HepG2 (cell line): ENCODE measurements around the gene C22orf31. TPM values are rescaled to one million over a fixed set of nuclear protein-coding genes. Genes with fewer than 3 reads are reported as not detected.

ENCODE experiments used
- DPF2 ChIP-seq: sonication (generic); formaldehyde crosslinking; IDR thresholded peaks from 2 replicates; pipeline ENCODE4 v1.4.0; 2020; ENCODE audit warnings: mild to moderate bottlenecking, low read depth, missing genetic modification reagents, borderline replicate concordance
- ELF4 ChIP-seq: sonication (generic); formaldehyde crosslinking; IDR thresholded peaks from 2 replicates; pipeline ENCODE4 v1.5.0; 2020; ENCODE audit warnings: missing genetic modification reagents, mild to moderate bottlenecking, moderate library complexity, borderline replicate concordance
- HIC2 ChIP-seq: sonication (generic); formaldehyde crosslinking; IDR thresholded peaks from 2 replicates; pipeline ENCODE4 v1.9.0; 2022; ENCODE audit warnings: low read depth, missing genetic modification reagents
- HMGA1 ChIP-seq: sonication (generic); formaldehyde crosslinking; conservative IDR thresholded peaks from 2 replicates; pipeline ENCODE4 v1.4.0; 2020; ENCODE audit warnings: missing genetic modification reagents
- IRF2 ChIP-seq: IDR thresholded peaks from 2 replicates; pipeline ENCODE4 v1.6.1; 2018; ENCODE audit warnings: missing genetic modification reagents, missing compliant biosample characterization
- JARID2 ChIP-seq: sonication (generic); formaldehyde crosslinking; IDR thresholded peaks from 2 replicates; pipeline ENCODE4 v1.8.1; 2023; ENCODE audit warnings: missing genetic modification reagents, inconsistent platforms; ENCODE audit not compliant: insufficient replicate concordance
- MAFG ChIP-seq: sonication (generic); formaldehyde crosslinking; IDR thresholded peaks from 2 replicates; pipeline ENCODE4 v1.5.1; 2020; ENCODE audit warnings: mild to moderate bottlenecking, missing genetic modification reagents
- PRDM15 ChIP-seq: sonication (generic); formaldehyde crosslinking; IDR thresholded peaks from 2 replicates; pipeline ENCODE4 v1.4.0; 2020; ENCODE audit warnings: missing genetic modification reagents
- RELA ChIP-seq: sonication (generic); formaldehyde crosslinking; IDR thresholded peaks from 2 replicates; pipeline ENCODE4 v1.4.0; 2020; ENCODE audit warnings: missing genetic modification reagents
- SMC3 ChIP-seq: IDR thresholded peaks from 2 replicates; pipeline ENCODE4 v1.6.1; 2011; ENCODE audit warnings: low read length, improper control_type of control experiment
- TCF7 ChIP-seq: sonication (generic); IDR thresholded peaks from 2 replicates; pipeline ENCODE4 v1.6.1; 2016; ENCODE audit warnings: antibody characterized with exemption, low read depth
- TFDP1 ChIP-seq: IDR thresholded peaks from 2 replicates; pipeline ENCODE4 v1.6.1; 2016; ENCODE audit warnings: missing compliant biosample characterization, missing genetic modification reagents, borderline replicate concordance
- TFE3 ChIP-seq: IDR thresholded peaks from 2 replicates; pipeline ENCODE4 v1.6.1; 2016
- ZFP1 ChIP-seq: IDR thresholded peaks from 2 replicates; pipeline ENCODE4 v1.6.1; 2016
- ZIK1 ChIP-seq: sonication (generic); formaldehyde crosslinking; IDR thresholded peaks from 2 replicates; pipeline ENCODE4 v1.5.0; 2020; ENCODE audit warnings: mild to moderate bottlenecking, low read depth, missing genetic modification reagents, borderline replicate concordance
- ZNF235 ChIP-seq: sonication (generic); formaldehyde crosslinking; IDR thresholded peaks from 2 replicates; pipeline ENCODE4 v1.8.1; 2023; ENCODE audit warnings: mild to moderate bottlenecking, missing genetic modification reagents, borderline replicate concordance
- ZNF260 ChIP-seq: sonication (generic); formaldehyde crosslinking; IDR thresholded peaks from 2 replicates; pipeline ENCODE4 v1.4.0; 2020; ENCODE audit warnings: missing genetic modification reagents, low read depth, mild to moderate bottlenecking, borderline replicate concordance
- ZNF274 ChIP-seq: sonication (generic); formaldehyde crosslinking; IDR thresholded peaks from 2 replicates; pipeline ENCODE4 v1.5.1; 2020; ENCODE audit warnings: mild to moderate bottlenecking, missing genetic modification reagents
- ZNF350 ChIP-seq: sonication (generic); formaldehyde crosslinking; IDR thresholded peaks from 2 replicates; pipeline ENCODE4 v1.4.0; 2020; ENCODE audit warnings: mild to moderate bottlenecking, low read depth, missing genetic modification reagents, borderline replicate concordance
- ZNF558 ChIP-seq: sonication (generic); formaldehyde crosslinking; IDR thresholded peaks from 2 replicates; pipeline ENCODE4 v1.9.0; 2022; ENCODE audit warnings: mild to moderate bottlenecking, missing genetic modification reagents, borderline replicate concordance
- ZNF580 ChIP-seq: IDR thresholded peaks from 2 replicates; pipeline ENCODE4 v1.6.1; 2016; ENCODE audit warnings: low read depth, borderline replicate concordance
- polyA plus RNA-seq, 8 experiments: library from polyadenylated mRNA; depleted of rRNA in 3 of 8; stranded (reverse) in 7 of 8; unstranded in 1 of 8; fragments of >200 nt; fragmentation: Illumina TruSeq in 4 of 8; extraction: Trizol in 4 of 8; gene quantifications; 2 replicates each; pipeline versions ENCODE4 v1.2.1 to v1.2.3, GENCODE V29; 2011 to 2016; ENCODE audit warnings: low read depth in 4 of 8, missing spikeins in 1 of 8, mixed read lengths in 1 of 8; ENCODE audit not compliant: insufficient read depth in 1 of 8
- total RNA-seq, 5 experiments: library from RNA; depleted of rRNA; stranded (reverse); fragments of >200 nt; fragmentation: Illumina TruSeq; extraction: Trizol; gene quantifications; 2 replicates each; pipeline ENCODE4 v1.2.3, GENCODE V29; 2016; ENCODE audit warnings: low read depth in 1 of 5

C22orf31 gene
- total and polyA plus RNA-seq, 2 of the 13 experiments (the other 11 are each of a cell fraction or from before 2014, with no cell fraction given): not detected

- TF ChIP-seq ZNF558 (CRISPR knock-in tag): no peak
- TF ChIP-seq MAFG: no peak
- 0 out of 2 replicates have a peak, but pooled peaks have one; percentile 53 for TF ChIP-seq ZNF580 (CRISPR knock-in tag)
- no peak for TF ChIP-seq HMGA1
- no peak for TF ChIP-seq ZNF260 (CRISPR knock-in tag)
- TF ChIP-seq ZFP1: no peak
- TF ChIP-seq TCF7: peak; percentile 97
- peak; percentile 47; the same call in 1 of the 2 replicates for TF ChIP-seq TFDP1 (CRISPR knock-in tag)
- TF ChIP-seq DPF2: peak; percentile 57; the same call in 1 of the 2 replicates
- TF ChIP-seq ZNF350 (CRISPR knock-in tag): peak; percentile 50
- TF ChIP-seq JARID2: no peak
- peak; percentile 25; the same call in 1 of the 2 replicates for TF ChIP-seq ZNF274 (CRISPR knock-in tag)
- no peak for TF ChIP-seq SMC3
- TF ChIP-seq IRF2 (CRISPR knock-in tag): peak; percentile 82
- TF ChIP-seq TFE3: peak; percentile 17; the same call in 1 of the 2 replicates
- TF ChIP-seq RELA (CRISPR knock-in tag): no peak
- TF ChIP-seq ZIK1: no peak; the same call in 1 of the 2 replicates
- peak; percentile 89 for TF ChIP-seq HIC2 (CRISPR knock-in tag)
- peak; percentile 67; the same call in 1 of the 2 replicates for TF ChIP-seq ZNF235 (CRISPR knock-in tag)
- no peak for TF ChIP-seq ELF4 (CRISPR knock-in tag)
- peak; percentile 99 for TF ChIP-seq PRDM15 (CRISPR knock-in tag)
Observed at GRCh38 chr22:29030618-29031226, 30.9 kb downstream of the C22orf31 start (continued).
